Peyer's patch (tissue), 4 donors: ENCODE measurements around the gene HTR4.
A peak's percentile ranks its signal among the peaks of the same experiment; 100 is the strongest.

ENCODE experiments used
- CTCF ChIP-seq, 6 experiments: fragments of 450-650 bp in 4 of 6; fragments of 200-600 bp in 2 of 6; sonication (generic) in 1 of 6; IDR thresholded peaks; one replicate each; pipeline ENCODE4 v1.5.1; 2017 to 2019; ENCODE audit warnings: antibody characterized with exemption in 6 of 6, mild to moderate bottlenecking in 3 of 6, moderate library complexity in 1 of 6
- POLR2A ChIP-seq, 2 donors: fragments of 450-650 bp; IDR thresholded peaks; one replicate each; pipeline ENCODE4 v1.5.1; 2017; ENCODE audit warnings: antibody characterized with exemption in 2 of 2, mild to moderate bottlenecking in 2 of 2, moderate library complexity in 2 of 2

DNA sequence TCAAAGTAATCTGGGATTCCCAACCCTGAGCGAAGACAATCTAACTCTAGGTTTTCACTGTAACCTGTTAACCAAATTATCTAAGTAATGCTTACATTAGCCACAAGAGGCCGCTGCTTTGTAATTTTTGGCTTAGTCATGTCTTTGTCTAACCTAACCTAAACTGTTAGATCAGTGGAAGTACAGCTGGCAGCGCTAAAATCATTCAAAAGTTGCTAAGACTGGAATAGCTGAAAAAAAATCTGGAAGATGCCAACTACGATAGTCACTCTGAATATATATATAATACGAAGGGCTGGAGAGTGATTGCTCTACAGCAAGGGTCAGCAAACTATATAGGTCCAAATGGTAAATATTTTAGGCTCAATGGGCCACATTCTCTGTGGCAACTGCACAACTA, 210.3 kb downstream of the HTR4 start:
- TF ChIP-seq CTCF (IDR thresholded peaks at IDR 0.05) (peak; percentile 31 to 95 (median 86)), POLR2A (IDR thresholded peaks at IDR 0.05) (no peak)
